NCI-H748 (cell line): ENCODE results near the gene NRN1L.
"Not testable (repeated sequence)": the region's sequence is repeated elsewhere in the genome, so short reads cannot be mapped to it uniquely, and the experiment has no call there.

ENCODE experiments used
- DNase-seq: peaks from one replicate; lab custom pipeline; 2025; ENCODE audit not compliant: unreplicated experiment; lab: John Stamatoyannopoulos, UW

NRN1L gene

DNA sequence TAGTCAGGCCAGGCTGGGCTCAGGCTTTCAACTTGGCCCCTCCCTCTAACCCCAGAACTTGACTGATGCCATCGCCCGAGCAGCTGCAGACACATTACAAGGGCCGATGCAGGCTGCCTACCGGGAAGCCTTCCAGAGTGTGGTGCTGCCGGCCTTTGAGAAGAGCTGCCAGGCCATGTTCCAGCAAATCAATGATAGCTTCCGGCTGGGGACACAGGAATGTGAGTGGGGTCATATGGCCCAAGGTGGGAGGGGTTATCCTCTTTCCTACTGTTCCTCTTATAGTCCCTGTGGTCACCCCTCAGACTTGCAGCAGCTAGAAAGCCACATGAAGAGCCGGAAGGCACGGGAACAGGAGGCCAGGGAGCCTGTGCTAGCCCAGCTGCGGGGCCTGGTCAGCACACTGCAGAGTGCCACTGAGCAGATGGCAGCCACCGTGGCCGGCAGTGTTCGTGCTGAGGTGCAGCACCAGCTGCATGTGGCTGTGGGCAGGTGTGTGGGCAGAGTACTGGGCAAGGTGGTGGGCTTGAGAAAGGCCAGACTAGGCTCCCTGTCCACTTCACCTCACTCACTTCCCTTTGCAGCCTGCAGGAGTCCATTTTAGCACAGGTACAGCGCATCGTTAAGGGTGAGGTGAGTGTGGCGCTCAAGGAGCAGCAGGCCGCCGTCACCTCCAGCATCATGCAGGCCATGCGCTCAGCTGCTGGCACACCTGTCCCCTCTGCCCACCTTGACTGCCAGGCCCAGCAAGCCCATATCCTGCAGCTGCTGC lies 2.1 kb upstream of the NRN1L start:
- no peak for DNase-seq

GRCh38 chr16:67883146-67883871 lies 1.4 kb upstream of the NRN1L start:
- no peak for DNase-seq

DNA sequence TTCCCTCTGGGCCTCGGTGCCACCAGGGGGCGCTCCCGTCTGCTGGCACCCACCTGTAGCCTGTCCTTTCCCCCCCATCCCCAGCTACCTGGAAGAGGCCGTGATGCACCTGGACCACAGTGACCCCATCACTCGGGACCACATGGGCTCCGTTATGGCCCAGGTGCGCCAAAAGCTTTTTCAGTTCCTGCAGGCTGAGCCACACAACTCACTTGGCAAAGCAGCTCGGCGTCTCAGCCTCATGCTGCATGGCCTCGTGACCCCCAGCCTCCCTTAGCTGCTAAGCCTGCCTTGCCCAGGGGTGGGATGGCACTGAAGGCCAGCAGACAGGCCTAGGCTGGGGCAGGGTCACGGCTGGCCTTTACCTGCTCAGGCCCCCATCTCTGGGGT lies 818 bp upstream of the NRN1L start:
- peak; percentile 36 for DNase-seq

- no peak for DNase-seq
Observed at GRCh38 chr16:67885545-67885944, 860 bp downstream of the NRN1L start.

DNA sequence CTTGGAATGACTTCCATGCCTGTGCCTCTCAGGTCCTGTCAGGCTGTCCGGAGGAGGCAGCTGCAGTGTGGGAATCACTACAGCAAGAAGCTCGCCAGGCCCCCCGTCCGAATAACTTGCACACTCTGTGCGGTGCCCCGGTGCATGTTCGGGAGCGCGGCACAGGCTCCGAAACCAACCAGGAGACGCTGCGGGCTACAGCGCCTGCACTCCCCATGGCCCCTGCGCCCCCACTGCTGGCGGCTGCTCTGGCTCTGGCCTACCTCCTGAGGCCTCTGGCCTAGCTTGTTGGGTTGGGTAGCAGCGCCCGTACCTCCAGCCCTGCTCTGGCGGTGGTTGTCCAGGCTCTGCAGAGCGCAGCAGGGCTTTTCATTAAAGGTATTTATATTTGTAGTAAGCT lies 1.3 kb downstream of the NRN1L start:
- DNase-seq: no peak

DNA sequence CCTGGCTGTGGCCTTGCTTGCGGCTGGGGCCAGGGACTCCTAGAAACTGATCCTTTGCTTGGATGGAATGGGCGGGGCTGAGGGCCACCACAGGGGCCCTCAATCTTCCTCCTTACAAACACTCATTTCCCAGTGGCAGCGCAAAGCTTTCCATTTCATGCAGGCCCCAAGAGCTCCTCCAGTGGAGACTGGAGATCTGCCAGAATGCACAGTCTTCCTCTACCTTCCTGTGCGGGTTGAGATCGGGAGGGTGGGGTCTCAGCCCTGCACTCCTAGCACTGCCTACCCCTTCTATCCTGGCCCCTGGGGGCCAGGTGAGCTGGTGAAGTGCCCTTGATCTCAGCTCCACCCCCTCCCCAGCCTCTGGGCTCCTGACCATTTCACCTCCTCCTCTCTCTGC lies 1.7 kb downstream of the NRN1L start:
- DNase-seq: no peak

DNA sequence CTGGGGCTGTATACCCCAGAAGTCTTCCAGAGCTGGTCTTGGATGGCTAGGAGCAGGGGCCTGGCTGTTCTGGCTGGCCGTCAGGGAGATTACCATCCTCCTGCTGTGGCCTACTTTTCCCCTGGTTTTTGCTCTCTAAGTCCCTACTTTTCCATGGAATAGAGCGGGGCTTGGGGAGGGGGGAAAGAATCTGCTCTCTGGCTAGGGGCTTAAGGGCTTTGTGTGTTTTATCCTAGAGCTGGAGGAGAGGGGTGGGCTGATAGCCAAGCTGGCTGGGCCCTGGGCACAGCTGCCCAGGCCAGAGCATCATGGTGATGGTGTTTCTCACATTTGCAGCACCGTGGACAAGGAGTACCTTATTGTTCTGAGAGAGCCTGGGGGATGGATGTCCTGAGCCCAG lies 3.6 kb downstream of the NRN1L start:
- DNase-seq: no peak

DNA sequence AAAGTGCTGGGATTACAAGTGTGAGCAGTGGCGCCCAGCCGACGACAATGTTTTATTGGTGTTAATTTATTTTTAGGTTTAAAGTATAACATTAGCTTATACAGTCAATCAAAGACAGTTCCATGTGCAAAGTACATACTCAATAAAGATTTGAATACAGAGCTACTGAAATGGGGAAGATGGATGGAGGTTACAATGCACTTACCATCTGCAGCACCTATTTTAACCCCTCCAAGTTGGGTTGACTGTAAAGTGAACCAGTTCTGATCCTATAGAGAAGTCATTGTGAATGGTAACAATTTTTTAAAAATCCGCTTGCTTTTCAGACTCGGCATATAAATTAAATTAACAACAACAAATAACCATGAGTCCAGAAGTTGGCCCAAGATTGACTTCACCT lies 7.7 kb downstream of the NRN1L start:
- DNase-seq: no peak

DNA sequence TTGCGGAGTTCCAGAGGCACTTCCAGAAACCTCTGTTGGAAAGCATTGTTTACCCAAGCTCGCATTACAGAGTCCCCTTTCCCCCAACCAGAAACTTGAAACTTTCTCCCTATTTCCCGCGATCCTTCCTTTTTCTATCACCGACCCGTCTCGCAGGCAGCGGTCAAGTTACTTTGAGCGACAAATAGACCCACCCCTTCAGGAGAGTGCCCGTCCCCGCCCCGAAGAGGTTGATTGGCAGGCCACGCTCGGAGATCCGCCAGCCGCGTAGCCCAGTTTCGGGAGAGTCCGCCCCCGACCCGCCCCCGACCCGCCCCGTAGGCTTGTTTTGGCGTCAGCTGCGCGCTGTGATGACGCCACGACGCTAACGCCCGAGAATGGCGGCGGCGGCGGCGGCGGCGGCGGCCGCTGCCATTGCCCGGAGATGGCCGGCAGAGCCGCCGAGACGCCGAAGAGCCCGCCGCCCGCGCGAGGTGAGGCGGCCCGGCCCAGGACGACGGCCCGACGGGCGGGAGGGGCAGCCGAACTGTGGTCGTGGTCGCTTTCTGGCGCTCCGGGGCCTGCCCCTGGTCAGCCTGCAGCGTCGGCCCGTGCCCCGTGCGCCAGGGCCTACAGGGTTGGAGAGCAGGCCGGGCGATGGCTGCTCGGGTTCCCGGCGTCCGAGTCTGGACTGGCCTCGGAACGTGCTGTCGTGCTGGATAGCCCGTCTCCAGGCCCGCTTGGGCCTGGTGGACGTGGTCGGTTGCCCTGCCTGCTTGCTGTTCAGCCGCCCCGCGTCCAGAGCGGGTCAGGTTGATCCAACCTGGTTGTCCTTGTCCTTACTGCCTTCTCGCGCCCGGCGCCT lies 8.4 kb downstream of the NRN1L start, which contains the start of gene PSKH1:
Gene PSKH1, plus strand, starts transcription at position 356 of the 844 bp plus-strand sequence. CDS start 15,496 bp downstream, outside the sequence.
- DNase-seq: peak; percentile 92

DNA sequence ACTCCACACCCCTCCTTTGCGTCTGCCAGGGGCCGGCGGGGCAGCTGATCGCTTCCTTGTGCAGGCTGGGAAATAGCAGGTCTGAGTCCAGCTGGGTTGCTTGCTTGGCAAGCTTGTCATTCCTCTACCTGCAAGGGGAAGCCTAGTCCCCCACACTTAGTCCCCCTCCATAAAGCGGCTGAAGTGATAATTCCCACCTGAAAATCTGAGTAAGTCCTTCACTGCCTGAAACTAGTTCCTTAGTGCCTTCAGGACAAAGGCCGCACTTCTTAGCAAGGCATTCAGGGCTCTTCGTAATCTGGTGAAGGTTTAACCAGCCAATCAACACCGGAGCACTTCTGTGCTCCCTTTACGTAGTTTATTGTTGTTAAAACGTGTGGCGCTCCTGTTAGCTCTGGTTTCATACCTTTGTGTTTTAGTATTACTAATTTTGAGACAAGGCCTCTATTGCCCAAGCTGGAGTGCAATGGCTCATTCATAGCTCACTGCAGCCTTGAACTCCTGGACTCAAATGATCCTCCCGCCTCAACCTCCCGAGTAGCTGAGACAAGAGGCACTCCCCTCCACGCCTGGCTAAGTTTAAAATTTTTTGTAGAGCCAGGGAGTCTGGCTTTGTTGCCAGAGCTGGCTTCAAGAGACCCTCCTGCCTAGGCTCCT lies 9.2 kb downstream of the NRN1L start:
- no peak for DNase-seq

- DNase-seq: no peak
Observed at GRCh38 chr16:67897231-67897630, 12.5 kb downstream of the NRN1L start.

DNA sequence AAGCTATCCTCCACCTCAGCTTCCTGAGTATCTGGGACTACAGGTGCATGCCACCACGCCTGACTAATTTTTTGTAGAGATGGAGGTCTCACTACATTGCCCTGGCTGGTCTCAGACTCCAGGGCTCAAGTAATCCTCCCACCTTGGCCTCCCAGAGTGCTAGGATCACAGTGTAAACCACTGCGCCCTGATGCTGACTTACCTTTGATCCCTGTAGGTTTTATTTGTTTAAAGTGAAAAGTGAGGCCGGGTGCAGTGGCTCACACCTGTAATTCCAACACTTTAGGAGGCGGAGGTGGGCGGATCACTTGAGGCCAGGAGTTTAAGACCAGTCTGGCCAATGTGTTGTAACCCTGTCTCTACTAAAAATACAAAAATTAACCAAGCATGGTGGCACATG lies 17.0 kb downstream of the NRN1L start:
- no peak for DNase-seq

DNA sequence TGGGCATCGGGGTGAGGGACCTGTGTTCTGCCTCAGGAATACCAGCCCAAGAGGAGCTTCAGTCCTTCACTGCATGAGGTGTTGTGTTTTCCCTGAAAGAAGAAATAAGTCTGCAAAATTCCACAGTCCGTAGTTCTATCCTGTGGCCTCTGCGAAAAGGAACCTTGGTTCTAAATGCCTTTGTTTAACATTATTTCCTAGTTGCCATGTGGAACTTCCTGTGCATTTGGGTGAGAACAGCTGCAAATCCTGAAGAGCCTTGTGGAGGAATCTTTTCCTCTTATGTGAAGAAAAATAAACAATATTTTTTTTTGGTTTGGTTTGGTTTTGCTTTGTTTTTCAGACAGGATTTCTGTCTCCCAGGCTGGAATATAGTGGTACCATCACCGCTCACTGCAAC lies 18.1 kb downstream of the NRN1L start:
- DNase-seq: no peak

DNA sequence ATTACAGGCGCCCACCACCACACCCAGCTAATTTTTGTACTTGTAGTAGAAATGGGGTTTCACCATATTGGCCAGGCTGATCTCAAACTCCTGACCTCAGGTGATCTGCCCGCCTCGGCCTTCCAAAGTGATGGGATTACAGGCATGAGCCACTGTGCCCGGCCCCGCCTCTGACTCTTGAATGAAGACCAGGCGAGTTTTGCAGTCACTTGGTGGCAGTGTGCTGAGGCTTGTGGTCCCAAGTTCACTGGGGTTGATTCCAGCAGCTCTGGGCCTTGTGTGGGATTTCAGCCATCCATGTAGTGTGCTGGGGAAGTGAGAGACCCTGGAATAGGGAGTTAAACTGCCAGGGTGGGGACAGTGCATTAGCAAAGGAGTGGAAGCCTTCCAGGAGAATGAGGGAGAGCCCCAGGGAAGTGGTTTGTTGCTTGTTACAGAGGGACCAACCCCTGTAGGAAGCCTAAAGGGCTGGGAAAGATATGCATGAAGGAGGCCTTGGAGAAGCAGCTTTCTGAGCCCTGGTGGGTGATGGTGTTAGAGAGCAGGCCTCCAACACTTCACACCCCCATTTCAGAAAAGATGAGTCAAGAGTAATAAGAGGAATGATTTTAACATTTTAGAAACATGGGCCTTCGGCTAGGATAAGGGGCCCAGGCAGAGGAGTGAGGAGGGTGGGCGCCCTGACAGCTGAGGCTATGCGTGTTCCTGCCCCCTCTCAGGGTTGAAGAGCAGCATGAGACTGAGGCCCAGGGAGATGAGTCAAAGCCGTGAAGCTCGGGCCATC lies 22.9 kb downstream of the NRN1L start:
- DNase-seq: no peak

DNA sequence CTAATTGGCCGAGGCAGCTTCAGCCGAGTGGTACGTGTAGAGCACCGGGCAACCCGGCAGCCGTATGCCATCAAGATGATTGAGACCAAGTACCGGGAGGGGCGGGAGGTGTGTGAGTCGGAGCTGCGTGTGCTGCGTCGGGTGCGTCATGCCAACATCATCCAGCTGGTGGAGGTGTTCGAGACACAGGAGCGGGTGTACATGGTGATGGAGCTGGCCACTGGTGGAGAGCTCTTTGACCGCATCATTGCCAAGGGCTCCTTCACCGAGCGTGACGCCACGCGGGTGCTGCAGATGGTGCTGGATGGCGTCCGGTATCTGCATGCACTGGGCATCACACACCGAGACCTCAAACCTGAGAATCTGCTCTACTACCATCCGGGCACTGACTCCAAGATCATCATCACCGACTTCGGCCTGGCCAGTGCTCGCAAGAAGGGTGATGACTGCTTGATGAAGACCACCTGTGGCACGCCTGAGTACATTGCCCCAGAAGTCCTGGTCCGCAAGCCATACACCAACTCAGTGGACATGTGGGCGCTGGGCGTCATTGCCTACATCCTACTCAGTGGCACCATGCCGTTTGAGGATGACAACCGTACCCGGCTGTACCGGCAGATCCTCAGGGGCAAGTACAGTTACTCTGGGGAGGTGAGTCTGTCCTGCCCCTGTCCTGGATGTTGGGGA lies 24.5 kb downstream of the NRN1L start:
- no peak for DNase-seq

DNA sequence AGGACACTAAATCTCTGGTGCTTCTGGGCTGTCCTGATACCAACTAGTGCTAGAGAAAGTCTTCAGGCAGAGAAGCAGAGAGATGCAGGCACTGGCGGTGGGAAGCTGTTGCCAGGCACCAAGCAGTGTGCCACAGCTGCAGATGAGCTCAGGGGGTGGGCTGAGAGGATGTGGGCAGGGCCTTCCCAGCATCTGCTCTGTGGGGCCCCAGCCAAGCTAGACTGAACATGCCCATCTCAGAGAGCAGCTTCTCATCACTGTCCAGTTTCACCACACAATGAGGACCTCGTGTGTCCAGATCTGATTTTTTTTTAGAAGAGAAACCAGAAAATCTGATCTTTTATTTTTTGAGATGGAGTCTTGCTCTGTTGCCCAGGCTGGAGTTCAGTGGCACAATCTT lies 25.5 kb downstream of the NRN1L start:
- DNase-seq: peak; percentile 20

GRCh38 chr16:67914758-67915495 lies 30.2 kb downstream of the NRN1L start:
- DNase-seq: no peak

- DNase-seq: not testable (repeated sequence)
Observed at GRCh38 chr16:67915496-67915769, 30.7 kb downstream of the NRN1L start.
